ENCODE data around the gene TMEM40.

DNA sequence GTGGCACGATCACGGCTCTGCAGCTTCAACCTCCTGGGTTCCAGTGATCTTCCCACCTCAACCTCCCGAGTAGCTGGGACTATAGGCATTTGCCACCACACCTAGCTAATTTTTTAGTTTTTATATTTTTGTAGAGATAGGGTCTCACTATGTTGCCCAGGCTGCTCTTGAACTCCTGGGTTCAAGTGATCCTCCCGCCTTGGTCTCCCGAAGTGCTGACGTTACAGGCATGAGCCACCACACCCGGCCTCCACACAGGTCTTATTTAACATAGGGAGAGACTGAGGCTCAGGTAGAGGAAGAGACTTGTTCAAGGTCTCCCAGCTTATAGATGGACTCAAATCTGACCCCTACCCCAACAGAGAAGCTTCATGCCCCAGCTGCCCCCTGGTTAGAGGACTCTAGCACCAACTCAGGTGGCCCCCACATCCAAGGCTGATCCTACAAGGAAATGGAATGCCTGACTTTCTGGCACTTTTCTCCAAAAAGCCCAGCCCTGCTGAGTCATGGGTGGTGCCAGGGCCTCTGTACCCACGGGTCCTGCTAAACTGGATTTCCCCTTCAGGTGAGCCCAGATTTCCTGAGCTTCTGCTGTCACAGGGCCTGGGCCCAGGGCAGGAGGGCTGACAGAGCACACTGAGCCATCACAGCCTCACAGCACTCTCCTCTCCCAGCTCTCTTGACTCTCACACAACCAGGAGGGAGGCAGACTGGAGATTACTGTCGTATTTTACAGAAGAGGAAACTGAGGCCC, 5.6 kb downstream of the TMEM40 start:
- TF ChIP-seq ZNF384 (IDR thresholded peaks at IDR 0.05): no peak
- no peak for TF ChIP-seq FOXM1 (IDR thresholded peaks at IDR 0.05; ENCODE audit: borderline replicate concordance)
- TF ChIP-seq SUZ12 (IDR thresholded peaks at IDR 0.05): no peak
